ENCODE results near the gene SEPHS1. TPM values are rescaled to one million over a fixed set of nuclear protein-coding genes. Genes with fewer than 3 reads are reported as not detected.

Gene SEPHS1
- total RNA-seq, 1 experiment from 2014 or later: 139 TPM

DNA sequence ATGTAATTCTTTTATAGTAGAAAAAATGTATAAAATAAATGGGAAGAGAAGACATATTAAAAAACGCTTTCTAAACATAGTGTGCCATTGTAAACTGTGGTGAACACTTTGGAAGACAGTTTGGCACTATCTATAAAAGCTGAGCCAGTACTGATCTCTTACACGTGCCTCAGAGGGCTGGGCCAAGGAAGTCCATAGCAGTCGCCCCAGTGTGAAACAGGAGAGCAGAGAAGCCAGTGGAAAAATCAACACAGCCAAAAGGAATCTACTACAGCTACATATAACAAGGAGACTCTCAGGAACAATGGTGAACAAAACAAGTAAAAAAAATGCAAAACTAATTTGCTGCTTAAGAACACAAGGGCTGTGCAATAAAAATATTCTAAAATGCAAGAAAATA lies 20.6 kb downstream of the SEPHS1 start:
- Histone ChIP-seq H3K4me1 (no peaks in the 10 kb centered on the region), H3K9me3 (no peaks in the 10 kb centered on the region), H3K27me3 (replicated peaks; ENCODE audit: control insufficient read depth, insufficient read depth, low read length) (no peaks in the 10 kb centered on the region), H3K36me3 (ENCODE audit: control insufficient read depth, insufficient read depth, low read length) (peaks cover 9% of the 10 kb centered on the region), H3K4me3 (ENCODE audit: low read depth, low read length) (no peak overlapping the region)
- H3K36me3 Mint-ChIP-seq (ENCODE audit: insufficient read depth, unreplicated experiment): peaks cover 95% of the 10 kb centered on the region
- no TSS peak for BruUV-seq (replicated peaks)
- POLR2A ChIA-PET: no interaction called here
- no peak for DNase-seq
- H3K9me3 Mint-ChIP-seq (ENCODE audit: unreplicated experiment): no peaks in the 10 kb centered on the region
- CTCF ChIA-PET: no interaction called here
- H3K27ac Mint-ChIP-seq (ENCODE audit: unreplicated experiment): no peak overlapping the region
- TF ChIP-seq, protein P1, sequence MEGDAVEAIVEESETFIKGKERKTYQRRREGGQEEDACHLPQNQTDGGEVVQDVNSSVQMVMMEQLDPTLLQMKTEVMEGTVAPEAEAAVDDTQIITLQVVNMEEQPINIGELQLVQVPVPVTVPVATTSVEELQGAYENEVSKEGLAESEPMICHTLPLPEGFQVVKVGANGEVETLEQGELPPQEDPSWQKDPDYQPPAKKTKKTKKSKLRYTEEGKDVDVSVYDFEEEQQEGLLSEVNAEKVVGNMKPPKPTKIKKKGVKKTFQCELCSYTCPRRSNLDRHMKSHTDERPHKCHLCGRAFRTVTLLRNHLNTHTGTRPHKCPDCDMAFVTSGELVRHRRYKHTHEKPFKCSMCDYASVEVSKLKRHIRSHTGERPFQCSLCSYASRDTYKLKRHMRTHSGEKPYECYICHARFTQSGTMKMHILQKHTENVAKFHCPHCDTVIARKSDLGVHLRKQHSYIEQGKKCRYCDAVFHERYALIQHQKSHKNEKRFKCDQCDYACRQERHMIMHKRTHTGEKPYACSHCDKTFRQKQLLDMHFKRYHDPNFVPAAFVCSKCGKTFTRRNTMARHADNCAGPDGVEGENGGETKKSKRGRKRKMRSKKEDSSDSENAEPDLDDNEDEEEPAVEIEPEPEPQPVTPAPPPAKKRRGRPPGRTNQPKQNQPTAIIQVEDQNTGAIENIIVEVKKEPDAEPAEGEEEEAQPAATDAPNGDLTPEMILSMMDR (IDR thresholded peaks at IDR 0.05; ENCODE audit: insufficient read depth in 1 of 2, low read depth in 1 of 2, low read length in 1 of 2, severe bottlenecking in 1 of 2, unreplicated experiment in 1 of 2): no peak
- intact Hi-C loops (cut with micrococcal nuclease; ENCODE audit: unreplicated experiment): no loop called here
- no peak overlapping the region for H3K4me3 Mint-ChIP-seq (ENCODE audit: unreplicated experiment)
- no peaks in the 10 kb centered on the region for H3K4me1 Mint-ChIP-seq (ENCODE audit: low read depth, unreplicated experiment)
- H3K27me3 Mint-ChIP-seq (ENCODE audit: insufficient read depth, unreplicated experiment): no peaks in the 10 kb centered on the region

DNA sequence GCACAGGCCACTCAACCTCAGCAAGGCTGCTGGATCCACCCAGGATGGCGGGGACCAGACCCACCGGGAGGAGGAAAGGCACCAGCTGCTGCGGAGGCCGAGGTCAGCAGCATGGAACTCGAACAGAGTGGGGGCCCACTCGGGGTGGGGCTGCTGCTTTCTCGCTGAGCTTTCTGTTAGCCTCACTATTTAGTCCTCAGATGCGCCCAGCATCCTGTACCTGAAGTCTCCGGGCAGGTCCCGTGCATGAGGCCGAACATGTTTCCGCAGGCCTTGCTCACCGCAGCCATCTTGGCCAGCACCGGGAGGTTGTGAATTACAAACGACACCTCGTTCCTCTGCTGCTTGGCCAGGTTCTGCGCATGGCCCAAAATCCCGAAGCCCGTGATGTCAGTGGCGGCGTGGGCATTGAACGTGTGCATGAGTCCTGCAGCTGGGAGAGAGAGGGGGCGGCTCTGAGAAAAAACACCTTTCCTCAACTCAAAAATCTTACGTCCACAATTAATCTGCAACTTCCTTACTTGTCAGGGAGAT lies 25.4 kb downstream of the SEPHS1 start:
- peaks cover 83% of the 10 kb centered on the region for H3K36me3 Mint-ChIP-seq (ENCODE audit: insufficient read depth, unreplicated experiment)
- Histone ChIP-seq H3K36me3 (ENCODE audit: control insufficient read depth, insufficient read depth, low read length) (peaks cover 6% of the 10 kb centered on the region), H3K27me3 (replicated peaks; ENCODE audit: control insufficient read depth, insufficient read depth, low read length) (no peaks in the 10 kb centered on the region), H3K4me1 (no peaks in the 10 kb centered on the region), H3K9me3 (no peaks in the 10 kb centered on the region), H3K4me3 (ENCODE audit: low read depth, low read length) (no peak overlapping the region)
- intact Hi-C loops (cut with micrococcal nuclease; ENCODE audit: unreplicated experiment): no loop called here
- ChIA-PET CTCF (no interaction called here), POLR2A (no interaction called here)
- no peaks in the 10 kb centered on the region for H3K27me3 Mint-ChIP-seq (ENCODE audit: insufficient read depth, unreplicated experiment)
- H3K9me3 Mint-ChIP-seq (ENCODE audit: unreplicated experiment): no peaks in the 10 kb centered on the region
- no peak overlapping the region for H3K4me3 Mint-ChIP-seq (ENCODE audit: unreplicated experiment)
- TF ChIP-seq, protein P1 (IDR thresholded peaks at IDR 0.05; ENCODE audit: insufficient read depth in 1 of 2, low read depth in 1 of 2, low read length in 1 of 2, severe bottlenecking in 1 of 2, unreplicated experiment in 1 of 2): no peak
- no peaks in the 10 kb centered on the region for H3K4me1 Mint-ChIP-seq (ENCODE audit: low read depth, unreplicated experiment)
- no TSS peak for BruUV-seq (replicated peaks)
- H3K27ac Mint-ChIP-seq (ENCODE audit: unreplicated experiment): no peak overlapping the region
- no peak for DNase-seq

DNA sequence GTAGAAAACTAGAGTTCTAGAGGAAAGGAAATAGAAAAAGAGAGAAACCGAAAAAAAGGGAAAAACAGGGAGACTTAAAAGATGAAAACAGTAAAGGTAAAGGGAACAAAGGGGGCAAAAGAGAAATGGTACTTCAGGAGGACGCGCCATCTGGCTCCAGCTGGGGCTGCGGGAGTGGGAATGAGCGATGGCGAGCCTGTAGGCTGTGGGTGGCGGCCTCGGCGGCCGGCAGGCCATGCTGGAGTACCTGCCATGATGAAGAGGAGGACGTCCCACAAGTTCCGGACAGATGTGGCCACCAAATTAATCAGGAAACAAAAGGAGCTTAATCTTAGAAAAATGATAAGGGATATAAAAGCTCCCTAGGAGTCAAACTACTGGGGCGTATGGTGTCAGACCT lies 26.5 kb downstream of the SEPHS1 start:
- H3K4me3 ChIP-seq (ENCODE audit: low read depth, low read length): no peak overlapping the region
- peaks cover 6% of the 10 kb centered on the region for H3K36me3 ChIP-seq (ENCODE audit: control insufficient read depth, insufficient read depth, low read length)
- H3K4me1 Mint-ChIP-seq (ENCODE audit: low read depth, unreplicated experiment): peaks cover 7% of the 10 kb centered on the region
- no peaks in the 10 kb centered on the region for H3K9me3 ChIP-seq
- TF ChIP-seq, protein P1 (IDR thresholded peaks at IDR 0.05; ENCODE audit: insufficient read depth in 1 of 2, low read depth in 1 of 2, low read length in 1 of 2, severe bottlenecking in 1 of 2, unreplicated experiment in 1 of 2): no peak
- ChIA-PET CTCF (no interaction called here), POLR2A (no interaction called here)
- H3K9me3 Mint-ChIP-seq (ENCODE audit: unreplicated experiment): no peaks in the 10 kb centered on the region
- H3K27me3 Mint-ChIP-seq (ENCODE audit: insufficient read depth, unreplicated experiment): no peaks in the 10 kb centered on the region
- DNase-seq: no peak
- no peaks in the 10 kb centered on the region for H3K27me3 ChIP-seq (replicated peaks; ENCODE audit: control insufficient read depth, insufficient read depth, low read length)
- intact Hi-C loops (cut with micrococcal nuclease; ENCODE audit: unreplicated experiment): no loop called here
- H3K4me3 Mint-ChIP-seq (ENCODE audit: unreplicated experiment): no peak overlapping the region
- H3K36me3 Mint-ChIP-seq (ENCODE audit: insufficient read depth, unreplicated experiment): peaks cover 72% of the 10 kb centered on the region
- no peaks in the 10 kb centered on the region for H3K4me1 ChIP-seq
- no TSS peak for BruUV-seq (replicated peaks)
- no peak overlapping the region for H3K27ac Mint-ChIP-seq (ENCODE audit: unreplicated experiment)
